22Rv1 (cell line): ENCODE measurements around the gene MYH6.

ENCODE experiments used
- ZFX ChIP-seq: fragments of 450-650 bp; IDR thresholded peaks from 2 replicates; pipeline ENCODE4 v1.6.1; 2017; ENCODE audit warnings: antibody characterized with exemption, borderline replicate concordance
- TF ChIP-seq, protein P1 (sequence below): fragments of 450-650 bp; IDR thresholded peaks from 2 replicates; pipeline ENCODE4 v1.5.1; 2017; ENCODE audit warnings: mild to moderate bottlenecking

DNA sequence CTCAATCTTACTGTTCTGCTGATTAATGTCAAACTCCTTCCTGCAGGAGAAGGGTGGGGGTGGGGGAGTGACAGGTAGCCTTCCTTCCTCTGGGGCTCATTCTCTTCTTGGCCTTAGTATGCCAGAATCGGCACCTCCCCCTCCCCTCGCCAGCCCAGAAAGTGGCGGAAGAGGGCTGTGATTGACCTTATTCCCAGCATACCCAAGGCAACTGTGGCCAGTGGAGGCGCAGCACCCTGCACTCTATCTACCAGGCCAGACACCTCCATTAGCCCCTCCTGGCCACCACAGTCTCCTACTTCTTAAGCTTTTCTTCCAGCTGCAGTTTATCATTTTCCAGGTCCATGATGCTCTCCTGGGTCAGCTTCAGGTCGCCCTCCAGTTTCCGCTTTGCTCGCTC lies 15.5 kb downstream of the MYH6 start:
- TF ChIP-seq, protein P1, sequence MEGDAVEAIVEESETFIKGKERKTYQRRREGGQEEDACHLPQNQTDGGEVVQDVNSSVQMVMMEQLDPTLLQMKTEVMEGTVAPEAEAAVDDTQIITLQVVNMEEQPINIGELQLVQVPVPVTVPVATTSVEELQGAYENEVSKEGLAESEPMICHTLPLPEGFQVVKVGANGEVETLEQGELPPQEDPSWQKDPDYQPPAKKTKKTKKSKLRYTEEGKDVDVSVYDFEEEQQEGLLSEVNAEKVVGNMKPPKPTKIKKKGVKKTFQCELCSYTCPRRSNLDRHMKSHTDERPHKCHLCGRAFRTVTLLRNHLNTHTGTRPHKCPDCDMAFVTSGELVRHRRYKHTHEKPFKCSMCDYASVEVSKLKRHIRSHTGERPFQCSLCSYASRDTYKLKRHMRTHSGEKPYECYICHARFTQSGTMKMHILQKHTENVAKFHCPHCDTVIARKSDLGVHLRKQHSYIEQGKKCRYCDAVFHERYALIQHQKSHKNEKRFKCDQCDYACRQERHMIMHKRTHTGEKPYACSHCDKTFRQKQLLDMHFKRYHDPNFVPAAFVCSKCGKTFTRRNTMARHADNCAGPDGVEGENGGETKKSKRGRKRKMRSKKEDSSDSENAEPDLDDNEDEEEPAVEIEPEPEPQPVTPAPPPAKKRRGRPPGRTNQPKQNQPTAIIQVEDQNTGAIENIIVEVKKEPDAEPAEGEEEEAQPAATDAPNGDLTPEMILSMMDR = no peak
- no peak for TF ChIP-seq ZFX
